GM19043 (cell line): ENCODE measurements around the gene LRP1.
A peak's percentile ranks its signal among the peaks of the same experiment; 100 is the strongest.

Source experiments
- ATAC-seq: cut with Tn5 transposase; IDR thresholded peaks from one replicate; pipeline ENCODE4 v1.9.1; 2021; ENCODE audit warnings: low read depth; ENCODE audit not compliant: unreplicated experiment

Gene LRP1

GRCh38 chr12:57127726-57128518 lies at the start of gene LRP1:
Gene LRP1 (plus strand): TSS chr12:57128483. CDS start chr12:57128965, 482 bp downstream.
- no peak for ATAC-seq

GRCh38 chr12:57078519-57079404 lies 49.5 kb upstream of the LRP1 start, which contains the start of gene NEMP1:
Gene NEMP1 (minus strand): TSS chr12:57078791. CDS start chr12:57078745, 46 bp downstream.
- peak; percentile 95 for ATAC-seq

- ATAC-seq = no peak
Observed at GRCh38 chr12:57079821-57080220, 48.5 kb upstream of the LRP1 start.

GRCh38 chr12:57080855-57081254 lies 47.4 kb upstream of the LRP1 start:
- ATAC-seq = no peak

- no peak for ATAC-seq
Observed at GRCh38 chr12:57085999-57086492, 42.2 kb upstream of the LRP1 start.

GRCh38 chr12:57086493-57087009 lies 41.7 kb upstream of the LRP1 start:
- no peak for ATAC-seq

GRCh38 chr12:57087010-57087690 lies 41.1 kb upstream of the LRP1 start:
- ATAC-seq = peak; percentile 20

- ATAC-seq = peak; percentile 39
Observed at GRCh38 chr12:57087691-57088353, 40.5 kb upstream of the LRP1 start.

- ATAC-seq = peak; percentile 61
Observed at GRCh38 chr12:57088354-57089270, 39.7 kb upstream of the LRP1 start, which contains the start of gene NAB2. Gene NAB2 (plus strand): TSS chr12:57089114. CDS start chr12:57089272, 158 bp downstream.

- ATAC-seq = no peak
Observed at GRCh38 chr12:57089271-57090245, 38.7 kb upstream of the LRP1 start.

GRCh38 chr12:57090490-57090889 lies 37.8 kb upstream of the LRP1 start:
- no peak for ATAC-seq

GRCh38 chr12:57090924-57091637 lies 37.2 kb upstream of the LRP1 start:
- ATAC-seq = no peak

- no peak for ATAC-seq
Observed at GRCh38 chr12:57091638-57092528, 36.4 kb upstream of the LRP1 start.

GRCh38 chr12:57092529-57092862 lies 35.8 kb upstream of the LRP1 start:
- ATAC-seq = no peak

GRCh38 chr12:57092876-57093414 lies 35.3 kb upstream of the LRP1 start:
- ATAC-seq = no peak
